Measurements from ENCODE around the gene CYP1B1. TPM values are rescaled to one million over a fixed set of nuclear protein-coding genes. Genes with fewer than 3 reads are reported as not detected.

The CYP1B1 gene
- total and polyA plus RNA-seq, 8 donors = 7.5 to 141 (median 23.6) TPM

Other genes starting within 250 kb of the CYP1B1 start
- 10 to 100 TPM in 2 of 5 donors, 1 to 10 TPM in 3; 1.8 to 21.9 (median 3.8) TPM for gene RMDN2, start 150.9 kb downstream of the CYP1B1 start, total RNA-seq
- gene RMDN2, start 150.9 kb downstream of the CYP1B1 start, polyA plus RNA-seq = 1 to 10 TPM; 1.8 to 3.1 (median 1.9) TPM

Measured in stomach (tissue), 8 donors.